HEK293 (cell line): ENCODE data around the gene CSNK1A1.

Source experiments
- YY1 ChIP-seq: fragments of 450-650 bp; formaldehyde crosslinking; IDR thresholded peaks from 2 replicates; pipeline ENCODE4 v1.5.1; 2018; ENCODE audit warnings: missing biosample characterization, missing genetic modification characterization
- ZBTB1 ChIP-seq: fragments of 450-650 bp; formaldehyde crosslinking; IDR thresholded peaks from 2 replicates; pipeline ENCODE4 v1.5.1; 2016; ENCODE audit warnings: missing biosample characterization, missing genetic modification characterization
- ZNF214 ChIP-seq: fragments of 450-650 bp; formaldehyde crosslinking; IDR thresholded peaks from 2 replicates; pipeline ENCODE4 v1.5.1; 2017; ENCODE audit warnings: missing biosample characterization, mild to moderate bottlenecking, missing genetic modification characterization, borderline replicate concordance
- TF ChIP-seq, protein P1 (sequence below): fragments of 450-650 bp; formaldehyde crosslinking; IDR thresholded peaks from 2 replicates; pipeline ENCODE4 v1.5.1; 2017; ENCODE audit warnings: missing biosample characterization, missing genetic modification characterization

DNA sequence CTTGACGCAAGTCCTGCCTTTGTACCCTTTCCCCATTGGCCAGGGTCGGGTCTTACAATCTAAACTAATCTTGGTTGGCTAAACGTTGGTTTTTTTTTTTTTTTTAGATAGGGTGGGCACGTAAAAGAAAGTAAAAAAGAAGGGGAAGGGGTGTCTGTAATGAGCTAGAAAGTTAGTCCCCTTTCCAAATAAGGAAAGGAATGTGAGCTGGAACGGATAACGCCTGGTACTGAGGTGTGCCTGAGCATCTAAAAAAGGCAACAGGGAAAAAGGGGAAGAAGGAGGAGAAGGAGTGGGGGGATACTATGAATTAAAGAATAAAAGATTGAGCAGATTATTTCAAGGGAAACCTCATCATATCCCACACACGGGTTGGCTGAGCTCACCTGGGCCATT lies 105.9 kb downstream of the CSNK1A1 start:
- TF ChIP-seq ZNF214 (tag by site-specific recombination) (no peak), ZBTB1 (tag by site-specific recombination) (no peak), YY1 (tag by site-specific recombination) (no peak)
- TF ChIP-seq, protein P1, sequence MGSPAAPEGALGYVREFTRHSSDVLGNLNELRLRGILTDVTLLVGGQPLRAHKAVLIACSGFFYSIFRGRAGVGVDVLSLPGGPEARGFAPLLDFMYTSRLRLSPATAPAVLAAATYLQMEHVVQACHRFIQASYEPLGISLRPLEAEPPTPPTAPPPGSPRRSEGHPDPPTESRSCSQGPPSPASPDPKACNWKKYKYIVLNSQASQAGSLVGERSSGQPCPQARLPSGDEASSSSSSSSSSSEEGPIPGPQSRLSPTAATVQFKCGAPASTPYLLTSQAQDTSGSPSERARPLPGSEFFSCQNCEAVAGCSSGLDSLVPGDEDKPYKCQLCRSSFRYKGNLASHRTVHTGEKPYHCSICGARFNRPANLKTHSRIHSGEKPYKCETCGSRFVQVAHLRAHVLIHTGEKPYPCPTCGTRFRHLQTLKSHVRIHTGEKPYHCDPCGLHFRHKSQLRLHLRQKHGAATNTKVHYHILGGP (tag by site-specific recombination): no peak
